Measurements from ENCODE around the gene GRM4.

GRM4 gene

DNA sequence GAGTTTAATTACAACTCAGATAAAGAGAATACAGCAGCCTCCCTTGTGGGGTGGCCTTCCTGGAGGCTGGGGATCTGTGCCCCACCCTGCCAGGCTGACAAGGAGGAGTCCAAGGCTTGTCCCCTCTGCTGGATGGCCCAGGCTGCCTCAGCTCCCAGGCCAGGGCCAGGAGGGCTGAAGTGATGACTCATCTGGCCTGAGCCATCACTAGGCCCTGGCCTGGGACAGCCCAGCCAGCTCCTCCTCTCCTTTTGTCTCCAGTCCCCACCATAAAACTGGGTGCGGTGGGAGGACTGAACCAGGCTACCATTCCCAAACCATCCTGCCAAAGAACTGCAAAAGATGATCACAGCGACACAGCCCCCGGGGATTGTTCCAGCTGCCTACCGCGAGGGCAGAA, 15.0 kb downstream of the GRM4 start:
- TF ChIP-seq Cebpa-rat (IDR thresholded peaks at IDR 0.05), result no peak
- H3K36me3 ChIP-seq, result no peaks in the 10 kb centered on the region
- H3K4me2 ChIP-seq, result no peak overlapping the region
- H3K27ac ChIP-seq, result no peak overlapping the region
- no peak overlapping the region for H3K4me3 ChIP-seq
- no peak overlapping the region for H3K9ac ChIP-seq
- peaks cover 55% of the 10 kb centered on the region for H4K20me1 ChIP-seq
- no peaks in the 10 kb centered on the region for H3K27me3 ChIP-seq
- H3K9me3 ChIP-seq, result no peaks in the 10 kb centered on the region
- H3K4me1 ChIP-seq, result peaks cover 31% of the 10 kb centered on the region

DNA sequence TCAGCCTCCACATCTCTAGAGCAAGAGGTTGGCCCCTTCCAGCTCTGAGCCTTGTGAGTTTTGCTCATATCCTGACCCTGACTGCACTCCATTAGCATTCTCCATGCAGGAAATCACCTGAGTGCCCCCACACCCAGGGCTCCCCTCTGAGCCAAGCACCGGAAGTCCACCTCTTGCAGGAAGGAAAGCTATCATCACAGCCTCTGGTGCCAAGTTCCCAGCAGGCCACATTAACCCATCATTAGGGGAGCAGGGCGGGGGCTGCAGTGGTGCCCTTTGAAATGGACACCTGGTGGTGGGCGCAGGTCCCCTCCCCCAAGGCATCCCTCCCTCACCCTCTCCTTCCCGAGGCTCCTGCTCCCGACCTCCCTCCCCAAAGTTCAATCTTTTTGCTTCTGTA, 16.1 kb downstream of the GRM4 start:
- no peak overlapping the region for H3K9ac ChIP-seq
- no peak overlapping the region for H3K4me2 ChIP-seq
- H3K4me3 ChIP-seq, result no peak overlapping the region
- peaks cover 44% of the 10 kb centered on the region for H4K20me1 ChIP-seq
- no peaks in the 10 kb centered on the region for H3K9me3 ChIP-seq
- H3K27me3 ChIP-seq, result no peaks in the 10 kb centered on the region
- no peak for TF ChIP-seq Cebpa-rat (IDR thresholded peaks at IDR 0.05)
- peaks cover 20% of the 10 kb centered on the region for H3K4me1 ChIP-seq
- H3K27ac ChIP-seq, result no peak overlapping the region
- H3K36me3 ChIP-seq, result no peaks in the 10 kb centered on the region

GRCh38 chr6:34128045-34128444, 17.8 kb downstream of the GRM4 start:
- Histone ChIP-seq H4K20me1 (peaks cover 33% of the 10 kb centered on the region), H3K9me3 (no peaks in the 10 kb centered on the region), H3K4me3 (no peak overlapping the region), H3K4me1 (peaks cover 6% of the 10 kb centered on the region), H3K4me2 (no peak overlapping the region), H3K27ac (no peak overlapping the region), H3K36me3 (no peaks in the 10 kb centered on the region), H3K9ac (no peak overlapping the region), H3K27me3 (no peaks in the 10 kb centered on the region)
- no peak for TF ChIP-seq Cebpa-rat (IDR thresholded peaks at IDR 0.05)

GRCh38 chr6:34126419-34126818, 19.5 kb downstream of the GRM4 start:
- Histone ChIP-seq H4K20me1 (peaks cover 21% of the 10 kb centered on the region; the same call in 1 of the 2 replicates), H3K27me3 (no peaks in the 10 kb centered on the region), H3K36me3 (no peaks in the 10 kb centered on the region), H3K9ac (no peak overlapping the region), H3K4me1 (peaks cover 6% of the 10 kb centered on the region), H3K4me3 (no peak overlapping the region), H3K4me2 (no peak overlapping the region), H3K9me3 (no peaks in the 10 kb centered on the region), H3K27ac (no peak overlapping the region)
- no peak for TF ChIP-seq Cebpa-rat (IDR thresholded peaks at IDR 0.05)

GRCh38 chr6:34125939-34126338, 19.9 kb downstream of the GRM4 start:
- H3K9me3 ChIP-seq, result no peaks in the 10 kb centered on the region
- H3K27me3 ChIP-seq, result no peaks in the 10 kb centered on the region
- TF ChIP-seq Cebpa-rat (IDR thresholded peaks at IDR 0.05), result no peak

GRCh38 chr6:34120953-34121675, 24.8 kb downstream of the GRM4 start:
- Histone ChIP-seq H3K9ac (no peak overlapping the region), H3K27ac (no peak overlapping the region), H3K36me3 (no peaks in the 10 kb centered on the region), H3K4me1 (peaks cover 13% of the 10 kb centered on the region), H3K9me3 (no peaks in the 10 kb centered on the region), H4K20me1 (peaks cover 11% of the 10 kb centered on the region; the same call in 1 of the 2 replicates), H3K4me3 (no peak overlapping the region), H3K27me3 (no peaks in the 10 kb centered on the region), H3K4me2 (peak overlapping the region; percentile 19; the same call in 1 of the 2 replicates)
- no peak for TF ChIP-seq Cebpa-rat (IDR thresholded peaks at IDR 0.05)

More at GRCh38 chr6:34125939-34126338, 19.9 kb downstream of the GRM4 start:
- Histone ChIP-seq H3K36me3 (no peaks in the 10 kb centered on the region), H3K27ac (no peak overlapping the region), H4K20me1 (peaks cover 17% of the 10 kb centered on the region; the same call in 1 of the 2 replicates), H3K4me2 (no peak overlapping the region), H3K4me1 (peaks cover 10% of the 10 kb centered on the region), H3K9ac (no peak overlapping the region), H3K4me3 (no peak overlapping the region)

- Histone ChIP-seq H3K27me3 (0 out of 2 replicates have a peak, but pooled peaks cover 5% of the 10 kb centered on the region), H3K4me3 (no peak overlapping the region), H3K4me1 (peaks cover 3% of the 10 kb centered on the region), H3K36me3 (no peaks in the 10 kb centered on the region), H3K9ac (no peak overlapping the region), H3K4me2 (no peak overlapping the region), H4K20me1 (peaks cover 45% of the 10 kb centered on the region; the same call in 1 of the 2 replicates), H3K27ac (no peak overlapping the region), H3K9me3 (no peaks in the 10 kb centered on the region)
- TF ChIP-seq Cebpa-rat (IDR thresholded peaks at IDR 0.05), result no peak
Observed at GRCh38 chr6:34115915-34116314, 30.0 kb downstream of the GRM4 start.

- H4K20me1 ChIP-seq, result peaks cover 45% of the 10 kb centered on the region; the same call in 1 of the 2 replicates
- H3K36me3 ChIP-seq, result no peaks in the 10 kb centered on the region
- no peak for TF ChIP-seq Cebpa-rat (IDR thresholded peaks at IDR 0.05)
- peaks cover 5% of the 10 kb centered on the region; the same call in 1 of the 2 replicates for H3K4me1 ChIP-seq
- H3K9ac ChIP-seq, result no peak overlapping the region
- 0 out of 2 replicates have a peak, but pooled peaks cover 5% of the 10 kb centered on the region for H3K27me3 ChIP-seq
- no peak overlapping the region for H3K4me3 ChIP-seq
- H3K9me3 ChIP-seq, result no peaks in the 10 kb centered on the region
- no peak overlapping the region for H3K4me2 ChIP-seq
- no peak overlapping the region for H3K27ac ChIP-seq
Observed at GRCh38 chr6:34115403-34115795, 30.5 kb downstream of the GRM4 start.

GRCh38 chr6:34114695-34115402, 31.0 kb downstream of the GRM4 start:
- H4K20me1 ChIP-seq, result peaks cover 45% of the 10 kb centered on the region; the same call in 1 of the 2 replicates
- no peak overlapping the region for H3K27ac ChIP-seq
- 0 out of 2 replicates have a peak, but pooled peaks cover 5% of the 10 kb centered on the region for H3K27me3 ChIP-seq
- peaks cover 10% of the 10 kb centered on the region; the same call in 1 of the 2 replicates for H3K4me1 ChIP-seq
- H3K9me3 ChIP-seq, result no peaks in the 10 kb centered on the region
- H3K4me3 ChIP-seq, result no peak overlapping the region
- H3K9ac ChIP-seq, result no peak overlapping the region
- no peak overlapping the region for H3K4me2 ChIP-seq
- no peak for TF ChIP-seq Cebpa-rat (IDR thresholded peaks at IDR 0.05)
- no peaks in the 10 kb centered on the region for H3K36me3 ChIP-seq

DNA sequence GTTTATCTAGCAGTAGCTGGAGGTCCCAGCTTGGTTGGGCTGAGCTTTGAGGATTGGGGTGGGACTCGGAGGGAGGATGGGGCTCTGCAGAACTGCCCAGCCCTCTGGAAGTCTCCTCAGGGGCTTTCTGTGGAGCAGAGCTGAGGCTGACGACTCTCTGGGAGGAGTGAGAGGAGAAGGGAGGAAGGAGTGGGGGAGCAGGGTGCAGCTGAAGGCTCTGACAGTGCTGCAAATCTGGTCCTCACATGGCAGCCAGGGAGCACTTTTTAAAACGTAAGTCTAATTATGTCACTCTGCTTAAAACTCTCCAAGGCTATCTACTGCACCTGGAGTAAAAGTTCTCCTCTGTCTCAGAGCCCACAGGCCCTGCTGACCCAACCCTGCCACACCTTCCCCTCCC, 32.4 kb downstream of the GRM4 start:
- no peak overlapping the region for H3K4me2 ChIP-seq
- H3K27ac ChIP-seq, result no peak overlapping the region
- H3K36me3 ChIP-seq, result no peaks in the 10 kb centered on the region
- H3K9ac ChIP-seq, result no peak overlapping the region
- H3K27me3 ChIP-seq, result 0 out of 2 replicates have a peak, but pooled peaks cover 5% of the 10 kb centered on the region
- peaks cover 13% of the 10 kb centered on the region; the same call in 1 of the 2 replicates for H3K4me1 ChIP-seq
- peaks cover 45% of the 10 kb centered on the region; the same call in 1 of the 2 replicates for H4K20me1 ChIP-seq
- H3K9me3 ChIP-seq, result no peaks in the 10 kb centered on the region
- H3K4me3 ChIP-seq, result no peak overlapping the region
- no peak for TF ChIP-seq Cebpa-rat (IDR thresholded peaks at IDR 0.05)

Measured in BLaER1 (cell line).